HG03439 (cell line): ENCODE results near the gene LSM14A.
A peak's percentile ranks its signal among the peaks of the same experiment; 100 is the strongest.
"Not testable (repeated sequence)": the region's sequence is repeated elsewhere in the genome, so short reads cannot be mapped to it uniquely, and the experiment has no call there.

Experiments
- ATAC-seq: cut with Tn5 transposase; IDR thresholded peaks from one replicate; pipeline ENCODE4 v1.9.1; 2021; ENCODE audit warnings: mild to moderate bottlenecking, moderate library complexity; ENCODE audit not compliant: unreplicated experiment

The LSM14A gene

DNA sequence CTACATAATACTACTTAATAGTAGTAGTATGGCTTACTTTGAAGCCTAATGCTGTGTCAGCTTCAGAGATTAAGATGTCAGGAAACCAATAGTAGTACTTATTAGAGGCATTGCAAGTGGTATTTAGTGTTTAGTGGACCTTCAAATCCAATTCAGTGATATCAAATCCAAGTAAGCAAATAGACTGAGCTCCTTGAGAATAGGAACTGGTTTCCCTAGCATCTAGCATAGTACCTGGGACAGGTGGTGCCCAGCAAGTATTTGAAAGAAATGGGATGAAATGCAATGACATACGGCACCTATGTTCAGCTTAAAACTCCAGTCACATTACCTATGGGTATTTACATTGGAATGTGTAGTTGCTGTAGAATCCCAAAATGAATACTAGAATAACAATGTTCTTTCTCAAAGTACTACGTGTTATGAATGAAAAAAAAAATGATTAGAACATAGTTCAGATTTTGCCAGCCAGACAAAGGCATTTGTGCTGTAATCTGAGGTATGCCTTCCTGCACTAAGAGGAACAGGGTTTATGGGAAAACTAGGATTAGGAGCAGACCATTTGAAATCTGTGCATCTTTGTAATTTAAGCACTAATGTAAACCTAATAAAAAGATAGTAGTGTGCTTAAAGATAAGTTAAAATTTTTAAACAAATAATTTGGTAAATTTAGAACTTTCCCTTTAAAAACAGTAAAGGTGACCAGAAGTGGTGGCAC, 17.1 kb downstream of the LSM14A start:
- no peak for ATAC-seq

DNA sequence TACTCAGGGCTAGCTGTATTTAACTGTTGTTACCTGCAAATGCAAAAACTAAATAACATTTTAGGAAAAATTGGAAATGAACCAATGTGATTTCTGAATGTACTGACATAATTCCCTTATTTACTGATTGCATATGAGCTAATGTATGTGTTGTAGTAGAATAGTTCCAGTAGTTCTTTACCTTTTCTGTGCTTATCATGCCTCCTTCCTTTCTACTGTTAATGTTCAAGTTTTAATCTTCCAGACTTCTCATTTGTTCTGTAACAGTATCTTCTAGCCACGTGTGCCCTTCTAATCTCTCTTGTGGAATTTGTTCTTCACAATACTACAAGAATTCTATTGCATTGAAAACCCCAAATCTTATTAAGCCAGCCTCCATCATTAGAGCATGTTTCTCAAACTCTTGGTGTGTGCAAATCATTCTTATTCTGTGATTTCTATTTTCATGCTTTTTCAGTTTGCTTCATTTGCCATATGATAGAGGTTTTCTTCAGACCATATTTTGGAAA, 17.7 kb downstream of the LSM14A start:
- no peak for ATAC-seq

GRCh38 chr19:34191355-34191962, 19.2 kb downstream of the LSM14A start:
- ATAC-seq: no peak

- no peak for ATAC-seq
Measured at GRCh38 chr19:34193439-34193838, 21.1 kb downstream of the LSM14A start.

DNA sequence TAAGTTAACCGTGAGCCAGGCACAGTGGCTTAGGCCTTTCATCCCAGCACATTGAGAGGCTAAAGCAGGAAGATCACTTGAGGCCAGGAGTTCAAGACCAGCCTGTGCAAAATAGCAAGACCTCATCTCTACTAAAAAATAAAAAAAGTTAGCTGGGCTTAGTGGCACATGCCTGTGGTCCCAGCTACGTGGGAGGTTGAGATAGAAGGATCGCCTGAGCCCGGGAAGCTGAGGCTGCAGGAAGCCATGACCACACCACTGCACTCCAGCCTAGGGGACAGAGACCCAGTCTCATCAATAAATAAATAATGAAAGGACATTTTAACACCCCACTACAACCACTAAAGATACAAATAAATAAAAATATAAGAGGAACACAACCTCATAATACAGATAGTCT, 21.6 kb downstream of the LSM14A start:
- no peak for ATAC-seq

DNA sequence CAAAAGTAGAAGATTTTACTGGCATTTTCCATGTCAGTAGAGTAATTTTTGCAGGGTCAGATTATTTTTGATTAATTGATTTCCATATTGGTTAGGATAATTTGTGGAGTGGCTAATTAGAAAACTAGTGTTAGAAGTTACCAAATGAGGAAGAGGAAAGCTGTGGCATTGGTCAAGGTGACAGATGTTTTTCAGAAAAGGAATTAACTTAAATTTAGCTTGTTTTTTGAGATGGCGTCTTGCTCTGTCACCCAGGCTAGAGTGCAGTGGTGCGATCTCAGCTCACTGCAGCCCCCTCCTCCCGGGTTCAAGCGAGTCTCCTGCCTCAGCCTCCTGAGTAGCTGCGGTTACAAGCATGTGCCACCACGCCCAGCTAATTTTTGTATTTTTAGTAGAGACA, 28.8 kb downstream of the LSM14A start:
- no peak for ATAC-seq

GRCh38 chr19:34205324-34205723, 33.0 kb downstream of the LSM14A start:
- not testable (repeated sequence) for ATAC-seq

DNA sequence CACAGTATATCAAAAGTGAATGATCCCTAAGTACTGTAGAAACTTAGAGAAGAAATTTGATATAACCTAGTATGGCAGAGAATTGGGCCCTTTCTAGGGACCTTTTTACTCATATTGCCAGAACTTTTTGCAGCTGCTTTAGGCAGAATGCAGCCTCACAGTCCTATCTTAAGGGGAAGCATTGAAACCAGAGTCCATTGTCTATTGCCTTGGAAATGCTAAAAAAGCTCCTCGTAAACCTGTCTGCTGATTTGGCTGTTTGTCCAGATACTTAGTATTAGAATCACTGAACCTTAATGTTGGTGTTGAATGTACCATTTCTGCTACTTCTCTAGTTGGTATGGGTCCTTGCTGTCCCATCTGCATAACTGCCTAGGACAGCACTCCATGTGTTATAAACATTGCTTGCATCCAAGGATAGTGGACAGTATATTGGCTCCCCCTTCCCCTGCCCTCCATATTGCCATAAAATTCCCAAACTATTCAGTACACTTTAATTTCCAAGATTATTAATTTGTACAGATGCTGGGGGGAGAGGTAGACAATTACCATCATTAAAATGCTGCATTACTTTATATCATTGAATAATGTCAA, 36.1 kb downstream of the LSM14A start:
- no peak for ATAC-seq

DNA sequence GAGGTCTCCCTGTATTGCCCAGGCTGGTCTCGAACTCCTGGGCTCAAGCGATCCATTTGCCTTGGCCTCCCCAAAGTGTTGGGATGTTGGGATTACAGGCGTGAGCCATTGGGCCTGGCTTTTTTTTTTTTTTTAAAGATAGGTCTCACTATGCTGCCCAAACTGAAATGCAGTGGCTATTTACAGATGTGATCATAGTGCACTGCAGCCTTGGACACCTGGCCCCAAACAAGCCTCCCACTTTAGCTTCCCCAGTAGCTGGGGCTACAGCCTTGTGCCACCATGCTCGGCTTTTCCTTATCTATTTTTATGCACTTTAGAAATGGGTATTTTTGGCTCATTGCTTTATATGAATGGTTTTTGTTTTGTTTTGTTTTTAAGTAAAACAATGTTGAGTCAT, 37.4 kb downstream of the LSM14A start:
- peak; percentile 67 for ATAC-seq

DNA sequence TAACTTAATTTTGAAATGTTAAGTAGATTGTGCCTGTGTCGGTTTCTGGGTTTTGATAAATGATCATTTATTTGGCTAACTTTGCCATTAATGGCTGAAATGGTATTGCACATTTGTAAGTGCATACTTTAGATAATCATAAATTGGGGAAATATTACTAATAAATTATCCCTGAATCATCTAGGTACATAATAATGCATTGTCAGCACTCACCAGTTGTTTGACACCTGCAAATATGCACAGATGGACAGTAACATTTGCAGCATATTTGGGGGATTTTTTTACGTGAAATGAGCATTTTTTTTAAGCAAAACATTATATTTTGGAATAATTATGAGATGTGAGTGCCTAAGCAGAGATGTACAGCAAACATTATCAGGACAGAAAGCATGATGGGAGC, 41.0 kb downstream of the LSM14A start:
- ATAC-seq: no peak

DNA sequence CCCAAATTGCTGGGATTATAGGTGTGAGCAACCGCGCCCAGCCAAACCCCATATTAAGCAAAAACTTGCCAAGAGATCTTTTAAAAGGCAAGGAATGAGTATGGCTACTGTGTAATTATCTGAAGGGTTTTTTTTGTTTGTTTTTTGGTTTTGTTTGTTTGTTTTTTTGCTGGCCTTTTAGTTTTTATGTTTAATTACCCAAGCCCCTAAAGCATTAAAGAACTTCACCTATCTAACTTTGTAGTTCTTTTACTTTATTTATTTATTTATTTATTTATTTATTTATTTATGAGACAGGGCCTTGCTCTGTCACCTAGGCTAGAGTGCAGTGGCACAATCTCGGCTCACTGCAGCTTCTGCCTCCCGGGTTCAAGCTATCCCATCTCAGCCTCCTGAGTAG, 41.7 kb downstream of the LSM14A start:
- ATAC-seq: no peak

GRCh38 chr19:34215006-34215665, 42.8 kb downstream of the LSM14A start:
- ATAC-seq: no peak

DNA sequence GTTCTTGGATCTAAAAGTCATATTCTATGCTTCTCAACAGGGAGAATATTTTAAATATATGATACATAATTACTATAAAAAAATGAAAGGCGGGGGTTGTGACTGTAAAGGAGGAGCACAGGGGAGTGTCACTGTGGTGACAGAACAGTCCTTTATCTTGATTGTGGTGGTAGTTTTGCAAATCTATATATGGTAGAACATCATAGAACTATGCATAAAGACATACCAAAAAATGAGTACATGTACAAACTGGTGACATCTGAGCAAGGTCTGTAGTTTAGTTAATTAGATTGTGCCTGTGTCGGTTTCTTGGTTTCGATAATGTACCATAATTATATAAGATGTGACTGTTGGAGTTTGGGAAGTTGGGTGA, 43.3 kb downstream of the LSM14A start:
- no peak for ATAC-seq

- ATAC-seq: not testable (repeated sequence)
Measured at GRCh38 chr19:34216745-34217219, 44.5 kb downstream of the LSM14A start.

GRCh38 chr19:34217952-34218817, 45.9 kb downstream of the LSM14A start:
- no peak for ATAC-seq

GRCh38 chr19:34218818-34219164, 46.5 kb downstream of the LSM14A start:
- no peak for ATAC-seq

GRCh38 chr19:34220472-34221063, 48.3 kb downstream of the LSM14A start:
- ATAC-seq: no peak

GRCh38 chr19:34222386-34222785, 50.1 kb downstream of the LSM14A start:
- no peak for ATAC-seq

DNA sequence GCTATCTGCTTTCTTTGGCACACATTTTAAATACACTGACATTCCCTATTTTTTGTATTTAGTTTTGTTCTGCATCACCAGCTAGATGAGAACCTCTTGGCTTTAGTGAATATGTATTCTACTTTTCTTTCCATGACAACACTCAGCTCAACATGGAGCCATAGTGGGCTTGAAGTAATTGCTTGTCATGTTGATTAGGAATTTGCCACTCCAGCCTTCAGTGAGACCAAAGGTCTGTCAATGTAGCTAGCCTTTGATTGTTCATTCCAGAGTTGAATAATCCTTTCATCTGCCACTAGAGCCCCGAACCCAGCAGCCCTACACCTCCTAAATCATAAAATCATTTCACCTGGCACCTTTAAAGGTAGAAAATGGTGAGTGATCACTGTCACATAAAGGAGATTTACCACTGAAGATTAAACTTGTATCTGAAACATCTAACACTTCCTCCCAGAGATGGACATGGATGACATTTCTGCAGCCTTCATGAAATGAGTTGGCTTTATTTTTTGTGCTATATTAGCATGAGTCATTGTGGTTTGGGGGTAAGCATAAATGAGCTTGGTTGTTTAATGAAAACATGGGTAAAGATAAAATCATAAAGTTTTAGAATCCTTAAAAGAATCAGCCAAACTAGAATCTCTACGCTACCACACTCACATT, 52.8 kb downstream of the LSM14A start:
- ATAC-seq: no peak

GRCh38 chr19:34225659-34226015, 53.3 kb downstream of the LSM14A start:
- no peak for ATAC-seq
